BE2C (cell line): ENCODE results near the gene DCAF5.
"Not testable (repeated sequence)": the region's sequence is repeated elsewhere in the genome, so short reads cannot be mapped to it uniquely, and the experiment has no call there.

Experiments
- DNase-seq: peaks from one replicate; pipeline ENCODE4 v3.0.0-alpha.2; 2020
- H3K27me3 ChIP-seq: fragments of 250-450 bp; sonication (Bioruptor Pico); 2 replicates; pipeline ENCODE4 v1.5.1; 2020; ENCODE audit warnings: mild to moderate bottlenecking
- H3K36me3 ChIP-seq: fragments of 250-450 bp; sonication (Bioruptor Pico); 2 replicates; pipeline ENCODE4 v1.5.1; 2020; ENCODE audit warnings: mild to moderate bottlenecking
- H3K4me1 ChIP-seq: fragments of 250-450 bp; sonication (Bioruptor Pico); 2 replicates; pipeline ENCODE4 v1.5.1; 2020
- H3K4me3 ChIP-seq: 2 replicates; pipeline ENCODE4 v1.5.1; 2011; ENCODE audit warnings: low read depth, low read length
- H3K9me3 ChIP-seq: fragments of 250-450 bp; sonication (Bioruptor Pico); 2 replicates; pipeline ENCODE4 v1.5.1; 2020
- CTCF ChIP-seq: IDR thresholded peaks from 2 replicates; pipeline ENCODE4 v1.5.1; 2012; ENCODE audit warnings: mild to moderate bottlenecking, low read depth, low read length

Gene DCAF5

GRCh38 chr14:69076341-69076740 is 76.6 kb downstream of the DCAF5 start:
- Histone ChIP-seq H3K36me3 (no peaks in the 10 kb centered on the region), H3K4me3 (no peak overlapping the region), H3K9me3 (no peaks in the 10 kb centered on the region), H3K4me1 (no peaks in the 10 kb centered on the region; the same call in 1 of the 2 replicates), H3K27me3 (no peaks in the 10 kb centered on the region)
- no peak for DNase-seq
- no peak for TF ChIP-seq CTCF

- H3K36me3 ChIP-seq: no peaks in the 10 kb centered on the region
- DNase-seq: no peak
Measured at GRCh38 chr14:69073915-69074314, 79.0 kb downstream of the DCAF5 start.

GRCh38 chr14:69073429-69073828 is 79.5 kb downstream of the DCAF5 start:
- TF ChIP-seq CTCF: no peak
- Histone ChIP-seq H3K27me3 (no peaks in the 10 kb centered on the region), H3K36me3 (no peaks in the 10 kb centered on the region), H3K4me1 (no peaks in the 10 kb centered on the region), H3K4me3 (no peak overlapping the region), H3K9me3 (no peaks in the 10 kb centered on the region)
- no peak for DNase-seq

More at GRCh38 chr14:69073915-69074314, 79.0 kb downstream of the DCAF5 start:
- no peak for TF ChIP-seq CTCF
- Histone ChIP-seq H3K9me3 (no peaks in the 10 kb centered on the region), H3K27me3 (no peaks in the 10 kb centered on the region), H3K4me3 (no peak overlapping the region), H3K4me1 (no peaks in the 10 kb centered on the region)

GRCh38 chr14:69072584-69072983 is 80.3 kb downstream of the DCAF5 start:
- Histone ChIP-seq H3K4me1 (no peaks in the 10 kb centered on the region), H3K4me3 (no peak overlapping the region), H3K9me3 (no peaks in the 10 kb centered on the region), H3K27me3 (no peaks in the 10 kb centered on the region), H3K36me3 (no peaks in the 10 kb centered on the region)
- no peak for TF ChIP-seq CTCF
- DNase-seq: no peak

GRCh38 chr14:69068744-69069421 is 84.0 kb downstream of the DCAF5 start:
- no peaks in the 10 kb centered on the region for H3K9me3 ChIP-seq
- no peaks in the 10 kb centered on the region for H3K27me3 ChIP-seq
- TF ChIP-seq CTCF: no peak
- H3K4me3 ChIP-seq: no peak overlapping the region
- no peaks in the 10 kb centered on the region for H3K4me1 ChIP-seq
- no peaks in the 10 kb centered on the region for H3K36me3 ChIP-seq
- DNase-seq: no peak

GRCh38 chr14:69066396-69067171 is 86.3 kb downstream of the DCAF5 start:
- Histone ChIP-seq H3K9me3 (no peaks in the 10 kb centered on the region), H3K4me3 (no peak overlapping the region), H3K36me3 (peaks cover 5% of the 10 kb centered on the region; the same call in 1 of the 2 replicates), H3K27me3 (no peaks in the 10 kb centered on the region), H3K4me1 (no peaks in the 10 kb centered on the region)
- TF ChIP-seq CTCF: no peak
- no peak for DNase-seq

- not testable (repeated sequence) for H3K9me3 ChIP-seq, H3K36me3 ChIP-seq, H3K4me1 ChIP-seq, H3K27me3 ChIP-seq, DNase-seq, H3K4me3 ChIP-seq
Measured at GRCh38 chr14:69065934-69066333, 87.0 kb downstream of the DCAF5 start.
